NCI-H748 (cell line): ENCODE data around the gene BAIAP2.
A peak's percentile ranks its signal among the peaks of the same experiment; 100 is the strongest.

ENCODE experiments used
- DNase-seq: peaks from one replicate; lab custom pipeline; 2025; ENCODE audit not compliant: unreplicated experiment; lab: John Stamatoyannopoulos, UW

BAIAP2 gene

GRCh38 chr17:81036197-81036941, 1.4 kb downstream of the BAIAP2 start:
- DNase-seq: no peak

- no peak for DNase-seq
Observed at GRCh38 chr17:81037026-81037797, 2.3 kb downstream of the BAIAP2 start.

- no peak for DNase-seq
Observed at GRCh38 chr17:81037798-81038733, 3.1 kb downstream of the BAIAP2 start.

DNA sequence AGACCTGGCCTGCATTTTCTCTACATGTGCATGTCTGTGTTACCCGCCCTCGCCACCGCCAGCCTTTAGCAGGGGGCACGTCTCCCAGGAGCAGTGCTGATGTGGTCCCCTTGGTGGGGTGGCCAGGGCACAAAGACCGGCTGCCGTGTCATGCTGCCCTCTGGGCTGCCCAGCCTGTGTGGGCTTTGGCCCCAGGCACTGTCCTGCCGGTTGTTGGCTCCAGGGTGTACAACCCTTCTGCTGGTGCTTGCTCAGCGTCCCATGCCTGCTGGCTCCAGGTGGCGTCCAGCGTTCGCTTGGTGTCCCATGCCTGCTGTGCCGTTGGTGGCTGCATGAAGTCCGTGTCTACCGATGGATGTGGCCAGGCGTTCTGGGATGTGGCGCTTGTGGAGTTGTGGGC, 4.1 kb downstream of the BAIAP2 start:
- DNase-seq: no peak

DNA sequence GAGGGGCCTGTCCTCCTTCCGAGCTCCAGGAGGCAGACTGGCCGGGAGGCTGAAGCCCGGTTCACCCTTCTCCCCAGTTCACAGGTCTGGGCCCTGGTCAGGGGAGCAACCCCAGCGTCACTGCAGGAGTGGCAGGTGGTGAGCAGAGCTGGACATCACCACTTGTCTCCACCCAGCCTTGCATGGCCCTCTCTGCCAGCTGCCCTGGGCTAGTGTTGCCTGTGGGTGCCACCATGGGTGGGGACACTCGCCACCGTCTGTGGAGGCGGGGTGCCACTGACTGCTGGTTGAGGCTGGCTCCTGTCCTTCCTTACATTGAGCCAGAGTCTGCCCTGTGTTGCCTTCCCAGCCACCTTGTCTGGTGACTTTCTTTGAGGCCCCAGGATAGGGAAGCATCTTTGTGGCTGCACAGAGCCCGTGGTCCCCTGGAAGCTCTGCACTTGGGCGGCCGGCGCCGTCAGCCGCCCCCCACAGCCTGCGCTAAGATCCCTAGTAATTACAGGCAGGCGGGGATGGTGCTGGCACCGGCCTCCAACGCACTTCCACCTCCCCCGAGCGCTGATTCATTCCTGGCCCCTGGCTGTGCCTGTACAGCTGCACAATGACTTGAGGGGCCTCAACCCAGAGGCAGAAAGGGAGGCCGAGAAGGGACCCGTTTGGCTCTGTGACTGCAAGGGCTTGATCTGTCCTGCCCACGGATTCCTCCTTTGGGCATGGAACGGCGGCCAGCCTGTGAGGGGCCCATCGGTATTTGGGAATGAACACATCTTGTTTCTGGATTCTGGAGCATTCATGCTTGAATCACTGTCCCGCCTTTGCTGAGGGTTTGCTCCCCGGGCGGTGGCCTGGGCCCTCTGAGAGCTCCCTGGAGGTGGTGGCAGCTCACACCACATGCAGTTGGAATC, 5.2 kb downstream of the BAIAP2 start:
- no peak for DNase-seq

DNA sequence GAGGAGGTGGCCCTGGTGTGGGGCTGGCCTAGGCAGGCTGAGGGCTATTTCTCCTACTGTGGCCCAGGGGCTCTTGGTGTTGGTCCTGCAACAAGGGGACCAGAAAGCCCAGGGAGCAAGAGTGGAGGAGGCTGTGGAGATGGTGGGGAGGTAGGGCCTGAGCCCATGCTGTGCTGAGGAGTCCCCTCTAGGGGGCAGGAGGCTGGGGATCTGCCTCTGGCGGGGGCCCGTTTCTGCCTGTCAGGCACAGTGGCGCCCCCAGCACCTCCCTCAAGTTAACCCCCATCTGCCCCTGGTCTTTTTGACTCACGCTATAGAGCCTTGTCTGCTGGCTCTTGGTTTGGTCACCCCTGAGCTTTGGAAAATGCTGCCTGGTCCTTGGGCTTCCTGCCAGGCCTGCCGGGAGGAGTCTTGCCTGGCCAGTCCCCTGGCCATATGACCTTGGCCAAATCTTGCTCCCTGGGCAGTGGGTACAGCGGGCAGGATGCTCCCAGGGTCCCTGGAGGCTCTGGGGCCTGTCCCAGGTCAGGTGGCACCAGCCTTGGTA, 5.9 kb downstream of the BAIAP2 start:
- DNase-seq: no peak

- DNase-seq: no peak
Observed at GRCh38 chr17:81042606-81043005, 7.7 kb downstream of the BAIAP2 start.

- no peak for DNase-seq
Observed at GRCh38 chr17:81043319-81043724, 8.4 kb downstream of the BAIAP2 start.

DNA sequence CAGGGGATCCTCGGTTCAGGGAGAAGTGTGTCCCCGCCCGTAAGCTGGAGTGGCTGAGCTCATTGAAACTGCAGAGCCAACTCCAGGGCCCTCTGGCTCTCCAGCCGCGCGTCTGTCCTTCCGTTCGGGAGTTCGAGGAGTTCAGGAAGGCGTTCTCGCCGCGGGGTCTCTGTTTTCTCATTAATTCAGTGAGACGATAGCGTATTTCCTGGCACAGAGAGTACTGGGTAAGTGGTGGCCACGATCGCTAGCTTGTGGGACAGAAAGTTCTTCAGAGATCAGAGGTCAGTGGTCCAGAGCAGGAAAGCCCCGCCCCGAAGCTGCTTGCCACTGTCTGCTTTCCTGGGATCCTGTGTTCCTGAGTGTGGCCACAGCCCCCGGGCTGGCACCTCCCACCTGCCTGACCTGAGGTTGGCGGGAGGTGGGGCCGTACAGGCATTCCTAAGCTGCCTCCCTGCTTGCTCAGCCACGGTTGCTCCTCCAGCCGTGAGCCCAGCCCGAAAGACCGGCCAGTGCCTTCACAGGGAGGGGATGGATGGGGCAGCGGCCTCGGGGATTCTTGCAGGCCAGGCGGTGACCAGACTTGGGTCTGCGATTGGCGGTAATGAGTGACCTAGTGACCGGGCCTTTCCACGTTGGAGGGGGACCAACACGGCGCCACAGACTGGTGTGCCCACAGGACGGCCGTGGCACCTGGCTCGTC, 8.9 kb downstream of the BAIAP2 start:
- no peak for DNase-seq

DNA sequence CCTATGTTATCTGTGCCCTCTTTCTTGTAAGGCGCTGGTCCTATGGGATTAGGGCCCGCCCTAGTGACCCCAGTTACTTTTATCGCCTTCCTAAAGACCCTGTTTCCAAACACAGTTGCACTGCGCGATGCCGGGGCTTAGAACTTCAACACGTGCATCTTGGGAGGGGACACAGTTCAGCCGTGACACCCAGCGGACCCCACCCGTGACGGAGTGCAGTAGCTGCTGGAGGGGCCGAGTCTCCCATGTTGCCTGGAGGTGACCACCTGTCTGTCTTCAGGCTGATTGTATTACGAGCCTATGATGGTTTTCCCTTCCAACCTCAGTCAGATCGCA, 9.4 kb downstream of the BAIAP2 start:
- DNase-seq: no peak

- peak; percentile 39 for DNase-seq
Observed at GRCh38 chr17:81044764-81045589, 10.0 kb downstream of the BAIAP2 start.

DNA sequence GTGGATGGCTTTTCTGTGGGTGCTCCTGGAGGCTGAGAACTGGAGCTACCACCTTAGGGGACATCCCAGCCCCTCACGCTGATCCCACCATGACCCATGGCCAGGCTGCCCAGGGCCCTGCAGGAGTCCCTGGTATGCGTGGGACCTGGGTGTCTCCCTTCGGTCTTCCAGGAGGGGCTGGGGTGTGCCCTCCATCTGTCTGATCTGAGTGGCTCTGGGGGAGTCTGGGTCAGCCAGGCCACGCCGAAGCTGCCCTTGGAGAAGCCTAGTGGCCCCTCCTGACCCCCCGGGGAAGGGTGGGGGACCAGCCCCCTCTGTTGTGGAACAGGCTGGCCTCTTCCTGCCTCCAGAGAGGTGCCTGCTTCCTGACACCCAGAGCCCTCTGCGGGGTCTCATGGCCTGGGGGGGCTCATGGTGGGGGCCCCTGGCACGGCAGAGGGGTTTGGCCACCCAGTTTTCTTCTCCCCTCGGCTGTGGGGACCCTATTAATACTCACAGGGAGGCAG, 10.7 kb downstream of the BAIAP2 start:
- DNase-seq: no peak

- no peak for DNase-seq
Observed at GRCh38 chr17:81046132-81046769, 11.3 kb downstream of the BAIAP2 start.

- no peak for DNase-seq
Observed at GRCh38 chr17:81046770-81047359, 11.9 kb downstream of the BAIAP2 start.

DNA sequence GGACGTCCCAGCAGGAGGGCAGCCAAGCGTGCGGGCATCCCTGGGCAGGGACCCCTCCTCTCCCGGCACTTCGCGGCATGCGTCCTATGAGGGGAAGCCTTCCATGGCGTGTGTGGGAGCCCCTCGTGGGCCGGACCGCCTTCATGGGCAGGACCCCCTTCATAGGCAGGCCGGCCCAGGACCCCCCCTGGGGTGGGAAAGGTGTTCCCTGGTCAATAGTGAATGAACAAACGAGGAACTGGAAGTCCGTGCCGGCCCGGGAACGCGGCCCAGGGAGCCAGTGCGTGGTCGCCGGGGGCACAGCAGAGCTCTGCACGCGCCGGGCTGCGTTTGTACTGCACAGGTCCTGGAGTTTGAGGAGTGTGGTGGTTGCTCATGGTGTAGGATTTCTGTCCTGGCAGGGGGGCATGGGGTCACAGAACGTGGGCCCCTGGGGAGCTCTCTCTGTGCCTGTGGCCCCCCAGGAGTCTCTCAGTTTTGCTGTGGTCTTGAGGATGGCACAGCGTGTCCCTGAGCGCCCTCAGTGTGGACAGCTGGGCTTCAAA, 13.9 kb downstream of the BAIAP2 start:
- no peak for DNase-seq

DNA sequence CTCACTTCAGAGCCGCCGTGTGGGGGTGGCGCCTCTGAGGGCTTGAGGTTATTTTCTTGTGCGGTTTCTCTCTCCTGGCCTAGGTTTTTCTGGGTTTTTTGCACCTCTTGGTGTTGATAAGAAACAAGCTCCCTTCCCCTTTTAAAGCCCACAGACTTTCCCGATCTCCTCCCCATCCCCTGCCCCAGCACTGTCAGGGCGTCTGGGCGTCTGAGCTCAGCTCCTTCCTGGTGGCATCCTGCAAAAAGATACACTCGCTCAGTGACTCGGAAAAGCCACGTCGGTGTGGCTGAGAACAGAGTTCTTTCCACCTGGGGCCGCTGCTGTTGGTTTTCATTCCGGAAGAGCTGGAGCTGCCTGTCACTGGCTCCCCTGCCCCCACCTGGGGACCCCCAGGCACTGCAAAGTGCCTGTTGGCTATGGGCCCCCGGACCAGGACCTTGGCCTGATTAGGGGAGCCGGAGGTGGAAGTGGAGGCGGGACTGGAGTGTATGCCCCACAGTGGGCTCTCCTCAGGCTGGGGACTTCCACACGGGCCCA, 14.5 kb downstream of the BAIAP2 start:
- DNase-seq: no peak

GRCh38 chr17:81049973-81050551, 15.1 kb downstream of the BAIAP2 start:
- DNase-seq: no peak
